ENCODE data around the gene ZKSCAN8. TPM values are rescaled to one million over a fixed set of nuclear protein-coding genes. Genes with fewer than 3 reads are reported as not detected.

The ZKSCAN8 gene
- total RNA-seq, 1 donor from 2014 or later: 37.4 TPM

DNA sequence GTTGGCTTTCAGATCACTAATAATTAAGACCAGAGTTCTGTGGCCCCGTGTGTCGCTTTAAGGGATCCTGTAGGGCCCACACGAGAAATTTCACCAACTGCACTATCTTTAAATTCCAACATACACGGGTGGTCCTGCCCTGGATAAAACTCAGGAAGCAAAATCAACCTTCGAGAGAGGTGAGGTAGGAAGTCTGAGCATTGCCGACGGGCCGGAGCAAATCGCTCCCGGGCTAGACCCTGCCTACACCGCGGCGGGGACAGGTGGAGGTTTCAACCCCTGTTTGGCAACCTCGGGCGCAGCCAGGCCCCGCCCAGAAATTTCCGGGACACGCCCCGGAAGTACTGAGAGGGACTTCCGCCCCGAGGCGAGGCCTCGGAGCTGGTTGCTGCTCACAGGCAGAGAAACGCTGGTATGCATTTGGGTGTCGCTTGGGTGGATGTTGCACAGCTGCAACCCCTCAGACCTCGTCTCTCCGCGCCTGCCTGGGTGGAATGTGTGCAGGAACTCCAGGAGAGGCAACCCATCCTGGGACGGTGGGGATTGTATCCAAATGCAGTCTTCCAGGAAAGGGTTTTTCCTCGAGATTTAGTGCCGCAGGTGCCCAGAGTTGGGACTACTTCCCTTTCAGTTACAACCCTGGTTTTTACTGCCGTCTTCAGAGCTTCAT is 19.9 kb downstream of the ZKSCAN8 start:
- H3K9me3 Mint-ChIP-seq (ENCODE audit: unreplicated experiment): peaks cover 3% of the 10 kb centered on the region
- peaks cover 3% of the 10 kb centered on the region for H3K4me1 Mint-ChIP-seq (ENCODE audit: low read depth, unreplicated experiment)
- H3K4me3 Mint-ChIP-seq (ENCODE audit: unreplicated experiment): peak overlapping the region; percentile 85
- H3K27me3 Mint-ChIP-seq (ENCODE audit: unreplicated experiment): peaks cover 5% of the 10 kb centered on the region
- TF ChIP-seq, protein P1, sequence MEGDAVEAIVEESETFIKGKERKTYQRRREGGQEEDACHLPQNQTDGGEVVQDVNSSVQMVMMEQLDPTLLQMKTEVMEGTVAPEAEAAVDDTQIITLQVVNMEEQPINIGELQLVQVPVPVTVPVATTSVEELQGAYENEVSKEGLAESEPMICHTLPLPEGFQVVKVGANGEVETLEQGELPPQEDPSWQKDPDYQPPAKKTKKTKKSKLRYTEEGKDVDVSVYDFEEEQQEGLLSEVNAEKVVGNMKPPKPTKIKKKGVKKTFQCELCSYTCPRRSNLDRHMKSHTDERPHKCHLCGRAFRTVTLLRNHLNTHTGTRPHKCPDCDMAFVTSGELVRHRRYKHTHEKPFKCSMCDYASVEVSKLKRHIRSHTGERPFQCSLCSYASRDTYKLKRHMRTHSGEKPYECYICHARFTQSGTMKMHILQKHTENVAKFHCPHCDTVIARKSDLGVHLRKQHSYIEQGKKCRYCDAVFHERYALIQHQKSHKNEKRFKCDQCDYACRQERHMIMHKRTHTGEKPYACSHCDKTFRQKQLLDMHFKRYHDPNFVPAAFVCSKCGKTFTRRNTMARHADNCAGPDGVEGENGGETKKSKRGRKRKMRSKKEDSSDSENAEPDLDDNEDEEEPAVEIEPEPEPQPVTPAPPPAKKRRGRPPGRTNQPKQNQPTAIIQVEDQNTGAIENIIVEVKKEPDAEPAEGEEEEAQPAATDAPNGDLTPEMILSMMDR (IDR thresholded peaks at IDR 0.05; ENCODE audit: partially characterized antibody, unreplicated experiment): no peak
- H3K36me3 Mint-ChIP-seq (ENCODE audit: unreplicated experiment): peaks cover 16% of the 10 kb centered on the region
- DNase-seq: peak; percentile 82
- no peak overlapping the region for H3K27ac Mint-ChIP-seq (ENCODE audit: unreplicated experiment)

DNA sequence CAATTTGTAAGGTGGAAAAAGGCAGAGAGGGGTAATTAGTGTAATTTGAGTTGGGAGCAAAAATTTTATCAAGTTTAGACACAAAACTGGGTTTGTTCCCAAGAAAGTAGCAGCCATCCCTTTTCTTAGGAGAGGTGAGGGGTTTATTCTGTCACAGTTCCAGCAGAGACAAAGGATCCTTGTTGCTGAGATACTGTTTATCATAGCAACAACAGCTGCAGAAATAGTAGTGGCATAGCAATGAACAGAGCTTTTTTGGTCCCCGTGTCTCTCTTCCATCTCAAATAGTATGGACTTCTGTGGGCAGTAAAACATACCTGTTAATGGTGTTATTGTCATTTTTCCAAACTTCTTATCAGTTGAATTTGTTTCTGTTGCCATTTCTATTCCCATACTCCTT is 23.9 kb downstream of the ZKSCAN8 start:
- Mint-ChIP-seq H3K9me3 (ENCODE audit: unreplicated experiment) (peaks cover 1% of the 10 kb centered on the region), H3K27me3 (ENCODE audit: unreplicated experiment) (peaks cover 5% of the 10 kb centered on the region), H3K4me1 (ENCODE audit: low read depth, unreplicated experiment) (peaks cover 3% of the 10 kb centered on the region)

DNA sequence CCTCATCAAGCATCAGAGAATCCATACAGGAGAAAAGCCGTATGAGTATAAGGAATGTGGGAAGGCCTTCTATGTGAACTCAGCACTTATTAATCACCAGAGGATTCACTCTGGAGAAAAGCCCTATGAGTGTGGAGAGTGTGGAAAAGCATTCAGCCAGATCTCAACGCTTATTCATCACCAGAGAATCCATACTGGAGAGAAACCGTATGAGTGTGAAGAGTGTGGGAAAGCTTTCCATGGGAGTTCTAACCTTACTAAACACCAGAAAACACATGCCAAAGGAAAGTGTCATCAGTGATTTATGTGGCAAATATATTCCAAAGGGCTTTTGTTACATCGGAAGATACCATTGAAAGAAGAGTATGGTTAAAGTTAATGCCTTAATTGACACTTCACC is 25.4 kb downstream of the ZKSCAN8 start:
- Mint-ChIP-seq H3K36me3 (ENCODE audit: unreplicated experiment) (peaks cover 8% of the 10 kb centered on the region), H3K27me3 (ENCODE audit: unreplicated experiment) (peaks cover 2% of the 10 kb centered on the region), H3K9me3 (ENCODE audit: unreplicated experiment) (no peaks in the 10 kb centered on the region), H3K4me3 (ENCODE audit: unreplicated experiment) (no peak overlapping the region), H3K4me1 (ENCODE audit: low read depth, unreplicated experiment) (peaks cover 3% of the 10 kb centered on the region), H3K27ac (ENCODE audit: unreplicated experiment) (no peak overlapping the region)
- TF ChIP-seq, protein P1 (IDR thresholded peaks at IDR 0.05; ENCODE audit: partially characterized antibody, unreplicated experiment): no peak
- no peak for DNase-seq

More for the DNA sequence above, 23.9 kb downstream of the ZKSCAN8 start:
- no peak for DNase-seq
- Mint-ChIP-seq H3K36me3 (ENCODE audit: unreplicated experiment) (peaks cover 16% of the 10 kb centered on the region), H3K27ac (ENCODE audit: unreplicated experiment) (no peak overlapping the region), H3K4me3 (ENCODE audit: unreplicated experiment) (no peak overlapping the region)
- TF ChIP-seq, protein P1 (IDR thresholded peaks at IDR 0.05; ENCODE audit: partially characterized antibody, unreplicated experiment): no peak

DNA sequence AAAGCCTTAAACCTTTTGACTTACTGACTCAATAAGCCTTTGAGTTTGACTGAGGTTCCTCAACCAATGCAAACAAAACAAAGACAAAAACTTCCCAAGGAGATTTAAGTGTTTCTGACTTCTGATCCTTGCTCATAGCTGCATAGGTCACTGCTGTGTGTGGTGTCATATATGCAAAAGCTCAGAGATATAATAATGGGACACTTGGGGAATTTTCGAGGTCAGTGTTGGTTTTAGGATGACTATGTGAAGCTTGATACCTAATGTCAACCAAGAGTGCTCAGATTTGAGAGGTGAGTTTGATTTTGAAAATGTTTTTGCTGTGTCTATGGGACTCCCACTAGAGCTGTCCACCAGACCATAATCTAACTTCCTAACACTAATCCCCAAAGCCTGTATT is 26.2 kb downstream of the ZKSCAN8 start:
- DNase-seq: no peak
- H3K4me3 Mint-ChIP-seq (ENCODE audit: unreplicated experiment): no peak overlapping the region
- no peak overlapping the region for H3K27ac Mint-ChIP-seq (ENCODE audit: unreplicated experiment)
- no peaks in the 10 kb centered on the region for H3K27me3 Mint-ChIP-seq (ENCODE audit: unreplicated experiment)
- TF ChIP-seq, protein P1 (IDR thresholded peaks at IDR 0.05; ENCODE audit: partially characterized antibody, unreplicated experiment): no peak
- no peaks in the 10 kb centered on the region for H3K9me3 Mint-ChIP-seq (ENCODE audit: unreplicated experiment)
- H3K36me3 Mint-ChIP-seq (ENCODE audit: unreplicated experiment): peaks cover 3% of the 10 kb centered on the region
- H3K4me1 Mint-ChIP-seq (ENCODE audit: low read depth, unreplicated experiment): no peaks in the 10 kb centered on the region

DNA sequence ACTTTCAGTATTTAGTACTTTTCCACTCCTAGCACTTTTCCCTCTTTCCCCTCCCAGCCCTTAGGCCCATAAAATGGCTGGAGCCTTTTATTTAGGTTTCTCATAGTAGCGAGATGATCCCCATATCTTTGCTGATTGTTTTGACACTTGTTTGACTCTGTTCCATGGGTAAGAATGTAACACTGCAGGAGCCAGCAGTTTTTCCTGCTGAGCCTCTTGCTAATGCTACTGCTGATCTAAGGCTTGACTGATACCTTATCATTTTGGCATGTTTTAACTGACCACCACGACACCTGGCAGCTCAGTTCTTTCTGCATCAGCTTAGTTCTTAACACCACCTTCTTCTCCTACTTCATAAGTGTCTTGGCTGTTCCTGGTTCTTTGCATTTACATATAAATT is 29.6 kb downstream of the ZKSCAN8 start:
- Mint-ChIP-seq H3K4me3 (ENCODE audit: unreplicated experiment) (no peak overlapping the region), H3K27me3 (ENCODE audit: unreplicated experiment) (peaks cover 2% of the 10 kb centered on the region), H3K4me1 (ENCODE audit: low read depth, unreplicated experiment) (no peaks in the 10 kb centered on the region), H3K27ac (ENCODE audit: unreplicated experiment) (no peak overlapping the region), H3K36me3 (ENCODE audit: unreplicated experiment) (no peaks in the 10 kb centered on the region), H3K9me3 (ENCODE audit: unreplicated experiment) (no peaks in the 10 kb centered on the region)
- TF ChIP-seq, protein P1 (IDR thresholded peaks at IDR 0.05; ENCODE audit: partially characterized antibody, unreplicated experiment): no peak
- no peak for DNase-seq
